ENCODE results near the gene TENM3. TPM values are rescaled to one million over a fixed set of nuclear protein-coding genes. Genes with fewer than 3 reads are reported as not detected.

The TENM3 gene
- total and polyA plus RNA-seq, 3 donors from 2014 or later: 10.9 to 42.7 (median 42.2) TPM

DNA sequence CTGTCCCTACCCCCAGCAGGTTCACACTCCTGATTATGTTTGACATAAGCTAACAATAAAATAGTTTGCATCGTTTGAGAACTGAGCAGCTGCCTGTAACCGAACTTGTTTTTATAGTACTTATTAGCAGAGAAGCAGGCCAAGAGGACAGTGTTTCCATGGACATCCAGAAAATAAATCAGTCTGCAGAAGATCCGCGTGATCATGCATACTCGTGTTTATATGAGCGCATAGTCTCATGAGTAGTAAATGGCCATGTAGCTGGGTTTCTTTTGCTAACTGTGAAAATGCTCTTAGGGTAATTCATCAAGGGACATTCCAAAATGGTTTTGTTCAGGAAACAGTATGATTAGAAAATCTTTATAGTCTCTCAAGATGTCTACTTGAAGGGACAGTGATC is 384.8 kb downstream of the TENM3 start:
- Histone ChIP-seq H3K4me3 (no peak overlapping the region), H3K36me3 (ENCODE audit: low read depth, missing control alignments) (no peaks in the 10 kb centered on the region), H3K9me3 (no peaks in the 10 kb centered on the region), H3K27ac (no peak overlapping the region), H3K4me1 (no peaks in the 10 kb centered on the region), H3K27me3 (no peaks in the 10 kb centered on the region)
- intact Hi-C loops (cut with DNase I; ENCODE audit: low total_unique reads): no loop called here
- TF ChIP-seq, protein P1, sequence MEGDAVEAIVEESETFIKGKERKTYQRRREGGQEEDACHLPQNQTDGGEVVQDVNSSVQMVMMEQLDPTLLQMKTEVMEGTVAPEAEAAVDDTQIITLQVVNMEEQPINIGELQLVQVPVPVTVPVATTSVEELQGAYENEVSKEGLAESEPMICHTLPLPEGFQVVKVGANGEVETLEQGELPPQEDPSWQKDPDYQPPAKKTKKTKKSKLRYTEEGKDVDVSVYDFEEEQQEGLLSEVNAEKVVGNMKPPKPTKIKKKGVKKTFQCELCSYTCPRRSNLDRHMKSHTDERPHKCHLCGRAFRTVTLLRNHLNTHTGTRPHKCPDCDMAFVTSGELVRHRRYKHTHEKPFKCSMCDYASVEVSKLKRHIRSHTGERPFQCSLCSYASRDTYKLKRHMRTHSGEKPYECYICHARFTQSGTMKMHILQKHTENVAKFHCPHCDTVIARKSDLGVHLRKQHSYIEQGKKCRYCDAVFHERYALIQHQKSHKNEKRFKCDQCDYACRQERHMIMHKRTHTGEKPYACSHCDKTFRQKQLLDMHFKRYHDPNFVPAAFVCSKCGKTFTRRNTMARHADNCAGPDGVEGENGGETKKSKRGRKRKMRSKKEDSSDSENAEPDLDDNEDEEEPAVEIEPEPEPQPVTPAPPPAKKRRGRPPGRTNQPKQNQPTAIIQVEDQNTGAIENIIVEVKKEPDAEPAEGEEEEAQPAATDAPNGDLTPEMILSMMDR (IDR thresholded peaks at IDR 0.05): no peak
- no peak for TF ChIP-seq POLR2A (IDR thresholded peaks at IDR 0.05)
- no peak for DNase-seq
- WGBS, 2 donors: 74 to 80% methylated on average over 6 of the region's 6 CpGs

DNA sequence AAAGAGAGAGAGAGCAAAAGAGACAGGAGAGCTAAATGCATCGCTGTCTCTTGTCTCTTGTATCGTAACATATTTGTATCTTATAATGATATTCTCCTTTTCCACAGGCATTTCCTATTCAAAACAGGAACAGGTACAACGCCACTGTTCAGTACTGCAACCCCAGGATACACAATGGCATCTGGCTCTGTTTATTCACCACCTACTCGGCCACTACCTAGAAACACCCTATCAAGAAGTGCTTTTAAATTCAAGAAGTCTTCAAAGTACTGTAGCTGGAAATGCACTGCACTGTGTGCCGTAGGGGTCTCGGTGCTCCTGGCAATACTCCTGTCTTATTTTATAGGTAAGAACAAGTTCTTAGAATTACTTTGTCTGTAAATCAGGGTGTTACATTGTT is 385.3 kb downstream of the TENM3 start:
- WGBS, 2 donors: 87 to 91% methylated on average over 6 of the region's 6 CpGs
- DNase-seq: no peak

GRCh38 chr4:182629096-182629495 is 385.9 kb downstream of the TENM3 start:
- H3K9me3 ChIP-seq: no peaks in the 10 kb centered on the region
- H3K27ac ChIP-seq: no peak overlapping the region
- H3K36me3 ChIP-seq (ENCODE audit: low read depth, missing control alignments): no peaks in the 10 kb centered on the region
- TF ChIP-seq, protein P1 (IDR thresholded peaks at IDR 0.05): no peak
- H3K4me3 ChIP-seq: no peak overlapping the region
- intact Hi-C loops (cut with DNase I; ENCODE audit: low total_unique reads): no loop called here
- WGBS, 2 donors: 90 to 96% methylated on average over 3 of the region's 3 CpGs
- H3K4me1 ChIP-seq: no peaks in the 10 kb centered on the region
- DNase-seq: no peak
- H3K27me3 ChIP-seq: no peaks in the 10 kb centered on the region

More for the DNA sequence above, 385.3 kb downstream of the TENM3 start:
- H3K4me1 ChIP-seq: no peaks in the 10 kb centered on the region
- intact Hi-C loops (cut with DNase I; ENCODE audit: low total_unique reads): no loop called here
- no peak for TF ChIP-seq POLR2A (IDR thresholded peaks at IDR 0.05)
- TF ChIP-seq, protein P1 (IDR thresholded peaks at IDR 0.05): no peak
- no peaks in the 10 kb centered on the region for H3K9me3 ChIP-seq
- H3K27me3 ChIP-seq: no peaks in the 10 kb centered on the region
- no peak overlapping the region for H3K27ac ChIP-seq
- no peak overlapping the region for H3K4me3 ChIP-seq
- no peaks in the 10 kb centered on the region for H3K36me3 ChIP-seq (ENCODE audit: low read depth, missing control alignments)

GRCh38 chr4:182640491-182640890 is 397.3 kb downstream of the TENM3 start:
- intact Hi-C loops (cut with DNase I; ENCODE audit: low total_unique reads): no loop called here
- Histone ChIP-seq H3K9me3 (no peaks in the 10 kb centered on the region), H3K27ac (no peak overlapping the region), H3K36me3 (ENCODE audit: low read depth, missing control alignments) (no peaks in the 10 kb centered on the region), H3K27me3 (no peaks in the 10 kb centered on the region), H3K4me3 (no peak overlapping the region), H3K4me1 (no peaks in the 10 kb centered on the region)
- 85% methylated on average over 3 of the region's 3 CpGs for WGBS, 2 donors
- TF ChIP-seq, protein P1 (IDR thresholded peaks at IDR 0.05): no peak
- no peak for TF ChIP-seq POLR2A (IDR thresholded peaks at IDR 0.05)
- no peak for DNase-seq

GRCh38 chr4:182640932-182641331 is 397.7 kb downstream of the TENM3 start:
- no peaks in the 10 kb centered on the region for H3K4me1 ChIP-seq
- H3K9me3 ChIP-seq: no peaks in the 10 kb centered on the region
- intact Hi-C loops (cut with DNase I; ENCODE audit: low total_unique reads): no loop called here
- TF ChIP-seq POLR2A (IDR thresholded peaks at IDR 0.05): no peak
- TF ChIP-seq, protein P1 (IDR thresholded peaks at IDR 0.05): no peak
- no peaks in the 10 kb centered on the region for H3K27me3 ChIP-seq
- no peak overlapping the region for H3K27ac ChIP-seq
- no peak for DNase-seq
- H3K36me3 ChIP-seq (ENCODE audit: low read depth, missing control alignments): no peaks in the 10 kb centered on the region
- H3K4me3 ChIP-seq: no peak overlapping the region
- WGBS, 2 donors: 86 to 87% methylated on average over 8 of the region's 8 CpGs

Data from testis (tissue), 3 donors.